Keratinocyte (primary cell): ENCODE measurements around the gene FEM1B.

ENCODE experiments used
- CTCF ChIP-seq, 3 experiments: IDR thresholded peaks in 1 of 3; conservative IDR thresholded peaks in 1 of 3; optimal IDR thresholded peaks in 1 of 3; 2 replicates in 2 of 3; 3 replicates in 1 of 3; pipeline versions ENCODE3 to v1.5.1; 2011; ENCODE audit warnings: low read length in 3 of 3, mild to moderate bottlenecking in 3 of 3, moderate library complexity in 2 of 3, control low read depth in 1 of 3, inconsistent platforms in 1 of 3; ENCODE audit not compliant: insufficient read depth in 2 of 3; ENCODE audit errors: extremely low read depth in 1 of 3
- EZH2 ChIP-seq: IDR thresholded peaks from one replicate; pipeline ENCODE4 v1.6.1; 2012; ENCODE audit warnings: inconsistent platforms, mild to moderate bottlenecking, low read length, moderate library complexity

- TF ChIP-seq EZH2 (no peak), CTCF (optimal IDR thresholded peaks at IDR 0.05 in 1 of 3, IDR thresholded peaks at IDR 0.05 in 1 of 3, conservative IDR thresholded peaks at IDR 0.05 in 1 of 3; ENCODE audit: extremely low read depth in 1 of 3, insufficient read depth in 2 of 3, low read length in 3 of 3) (no peak)
Measured at GRCh38 chr15:68343579-68344225, 66.2 kb downstream of the FEM1B start.
